OCI-LY1 (cell line): Measurements from ENCODE around the gene AKT2.
A peak's percentile ranks its signal among the peaks of the same experiment; 100 is the strongest.

ENCODE experiments used
- H2AFZ ChIP-seq: fragments of 200-600 bp; sonication (generic), shearing (Covaris generic); 2 replicates; pipeline ENCODE4 v1.6.0; 2014; ENCODE audit warnings: antibody characterized with exemption, mild to moderate bottlenecking, low read length
- H3F3A ChIP-seq: fragments of 200-600 bp; sonication (generic), shearing (Covaris generic); 2 replicates; pipeline ENCODE4 v1.6.0; 2014; ENCODE audit warnings: mild to moderate bottlenecking, antibody characterized with exemption, low read length, moderate library complexity; ENCODE audit not compliant: insufficient read depth
- H3K27ac ChIP-seq: fragments of 200-600 bp; sonication (generic); 2 replicates; pipeline ENCODE4 v1.5.1; 2014; ENCODE audit warnings: low read length, mixed run types, mild to moderate bottlenecking, low read depth; ENCODE audit not compliant: poor library complexity, severe bottlenecking
- H3K27me3 ChIP-seq: fragments of 200-600 bp; sonication (generic); 2 replicates; pipeline ENCODE4 v1.6.0; 2014; ENCODE audit warnings: antibody characterized with exemption, mild to moderate bottlenecking, low read length, moderate library complexity; ENCODE audit not compliant: insufficient read depth
- H3K36me3 ChIP-seq: fragments of 200-600 bp; sonication (generic); 2 replicates; pipeline ENCODE4 v1.6.1; 2014; ENCODE audit warnings: mild to moderate bottlenecking, antibody characterized with exemption, low read length, moderate library complexity, mixed read lengths; ENCODE audit not compliant: insufficient read depth
- H3K4me1 ChIP-seq: fragments of 200-600 bp; sonication (generic); 2 replicates; pipeline ENCODE4 v1.5.1; 2014; ENCODE audit warnings: mild to moderate bottlenecking, low read length, moderate library complexity; ENCODE audit not compliant: insufficient read depth, severe bottlenecking
- H3K4me2 ChIP-seq: fragments of 200-600 bp; sonication (generic), shearing (Covaris generic); 2 replicates; pipeline ENCODE4 v1.6.1; 2014; ENCODE audit warnings: low read length
- H3K4me3 ChIP-seq: fragments of 200-600 bp; sonication (generic); 2 replicates; pipeline ENCODE4 v1.5.1; 2014; ENCODE audit warnings: low read length, low read depth, mild to moderate bottlenecking, mixed read lengths; ENCODE audit not compliant: poor library complexity, severe bottlenecking
- H3K79me2 ChIP-seq: fragments of 200-600 bp; shearing (Covaris generic); 2 replicates; pipeline ENCODE4 v1.6.1; 2016; ENCODE audit warnings: mixed run types, low read length, mixed read lengths; ENCODE audit not compliant: insufficient read depth
- H3K9ac ChIP-seq: fragments of 200-600 bp; sonication (generic), shearing (Covaris generic); 2 replicates; pipeline ENCODE4 v1.6.1; 2014; ENCODE audit warnings: mild to moderate bottlenecking, low read length, mixed read lengths
- H3K9me2 ChIP-seq: fragments of 200-600 bp; sonication (generic), shearing (Covaris generic); 2 replicates; pipeline ENCODE4 v1.6.1; 2014; ENCODE audit warnings: low read depth, mild to moderate bottlenecking, low read length, mixed read lengths
- H3K9me3 ChIP-seq: fragments of 200-600 bp; shearing (Covaris generic); 2 replicates; pipeline ENCODE4 v1.6.1; 2014; ENCODE audit warnings: low read length, mixed read lengths
- H4K20me1 ChIP-seq: fragments of 200-600 bp; sonication (generic), shearing (Covaris generic); 2 replicates; pipeline ENCODE4 v1.6.0; 2016; ENCODE audit warnings: mild to moderate bottlenecking, low read length; ENCODE audit not compliant: insufficient read depth
- EZH2 ChIP-seq: fragments of 200-600 bp; sonication (generic), shearing (Covaris generic); IDR thresholded peaks from 2 replicates; pipeline ENCODE4 v1.8.0; 2017; ENCODE audit warnings: borderline replicate concordance, mixed run types, mild to moderate bottlenecking, antibody characterized with exemption, low read length, moderate library complexity, mixed read lengths
- TF ChIP-seq, protein P1 (sequence below): fragments of 200-600 bp; sonication (generic), shearing (Covaris generic); IDR thresholded peaks from 2 replicates; pipeline ENCODE4 v1.5.1; 2017; ENCODE audit warnings: mild to moderate bottlenecking, antibody characterized with exemption, low read length, moderate library complexity, mixed read lengths

The AKT2 gene

DNA sequence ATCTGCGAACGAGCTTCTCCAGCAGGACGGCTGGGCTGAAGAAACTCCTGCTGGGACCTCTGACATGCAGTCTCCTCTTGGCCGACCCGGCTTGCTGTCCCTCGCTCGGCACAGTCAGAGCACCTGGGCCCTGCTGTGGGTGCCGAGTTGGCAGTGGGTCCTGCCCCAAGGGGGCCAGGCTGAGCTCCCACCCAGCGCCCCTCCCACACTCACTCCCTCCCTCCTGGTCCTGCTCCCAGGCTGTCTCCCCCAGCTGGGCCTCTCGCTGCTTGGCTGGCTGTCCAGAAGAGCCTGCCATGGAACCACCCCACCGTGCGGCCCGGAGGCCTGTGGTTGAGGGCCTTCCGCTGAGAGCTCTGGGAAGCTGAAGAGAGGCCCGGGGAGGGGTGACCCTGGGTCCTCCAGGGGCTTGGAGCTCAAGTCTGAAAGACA is 6.0 kb downstream of the AKT2 start:
- peak overlapping the region; percentile 97 for H3K27ac ChIP-seq
- no peaks in the 10 kb centered on the region for H3K9me2 ChIP-seq
- H3K9me3 ChIP-seq: no peaks in the 10 kb centered on the region
- H3K9ac ChIP-seq: peak overlapping the region; percentile 56; the same call in 1 of the 2 replicates
- H3K27me3 ChIP-seq: no peaks in the 10 kb centered on the region
- H3K4me3 ChIP-seq: peak overlapping the region; percentile 56
- TF ChIP-seq, protein P1, sequence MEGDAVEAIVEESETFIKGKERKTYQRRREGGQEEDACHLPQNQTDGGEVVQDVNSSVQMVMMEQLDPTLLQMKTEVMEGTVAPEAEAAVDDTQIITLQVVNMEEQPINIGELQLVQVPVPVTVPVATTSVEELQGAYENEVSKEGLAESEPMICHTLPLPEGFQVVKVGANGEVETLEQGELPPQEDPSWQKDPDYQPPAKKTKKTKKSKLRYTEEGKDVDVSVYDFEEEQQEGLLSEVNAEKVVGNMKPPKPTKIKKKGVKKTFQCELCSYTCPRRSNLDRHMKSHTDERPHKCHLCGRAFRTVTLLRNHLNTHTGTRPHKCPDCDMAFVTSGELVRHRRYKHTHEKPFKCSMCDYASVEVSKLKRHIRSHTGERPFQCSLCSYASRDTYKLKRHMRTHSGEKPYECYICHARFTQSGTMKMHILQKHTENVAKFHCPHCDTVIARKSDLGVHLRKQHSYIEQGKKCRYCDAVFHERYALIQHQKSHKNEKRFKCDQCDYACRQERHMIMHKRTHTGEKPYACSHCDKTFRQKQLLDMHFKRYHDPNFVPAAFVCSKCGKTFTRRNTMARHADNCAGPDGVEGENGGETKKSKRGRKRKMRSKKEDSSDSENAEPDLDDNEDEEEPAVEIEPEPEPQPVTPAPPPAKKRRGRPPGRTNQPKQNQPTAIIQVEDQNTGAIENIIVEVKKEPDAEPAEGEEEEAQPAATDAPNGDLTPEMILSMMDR: no peak
- TF ChIP-seq EZH2: no peak
- H3K36me3 ChIP-seq: no peaks in the 10 kb centered on the region; the same call in 1 of the 2 replicates
- H3K79me2 ChIP-seq: peaks cover 84% of the 10 kb centered on the region
- peak overlapping the region; percentile 95 for H3K4me2 ChIP-seq
- peaks cover 94% of the 10 kb centered on the region for H3K4me1 ChIP-seq
- H2AFZ ChIP-seq: no peak overlapping the region
- H3F3A ChIP-seq: 0 out of 2 replicates have a peak, but pooled peaks cover 5% of the 10 kb centered on the region
- H4K20me1 ChIP-seq: no peaks in the 10 kb centered on the region

DNA sequence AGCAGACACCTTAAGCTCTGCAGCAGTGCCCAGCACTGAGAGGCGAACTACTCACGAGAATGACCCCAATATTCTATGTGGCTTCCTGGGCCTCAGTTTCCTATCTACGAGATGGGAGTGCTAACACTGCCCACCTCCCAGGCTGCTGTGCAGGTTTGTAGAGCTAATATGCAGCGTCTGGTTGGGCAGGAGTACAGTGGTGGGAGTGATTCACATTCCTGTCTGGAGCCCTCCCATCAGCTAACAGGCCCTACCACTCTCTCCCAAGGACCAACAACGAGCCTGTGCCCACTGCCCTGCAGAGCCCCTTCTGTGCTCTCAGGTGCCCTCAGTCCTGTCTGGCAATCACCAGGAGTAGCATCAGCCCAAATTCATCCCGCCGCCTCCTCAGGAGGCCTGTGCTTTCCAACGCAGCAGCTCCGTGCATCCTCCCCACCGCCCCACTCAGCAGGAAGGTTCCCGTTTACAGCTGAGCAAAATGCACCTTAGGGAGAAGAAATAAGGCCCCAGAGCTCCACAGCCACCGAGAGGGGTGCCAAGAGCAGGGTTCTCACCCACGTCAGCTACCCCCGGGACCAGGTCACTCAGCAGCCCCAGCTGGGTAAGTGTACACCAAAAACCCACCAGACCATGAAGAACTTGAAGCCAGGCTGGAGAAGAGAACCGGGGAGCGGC is 6.6 kb downstream of the AKT2 start:
- Histone ChIP-seq H3F3A (0 out of 2 replicates have a peak, but pooled peaks cover 5% of the 10 kb centered on the region), H3K4me3 (peak overlapping the region; percentile 56), H3K27ac (peak overlapping the region; percentile 97), H3K4me1 (peaks cover 89% of the 10 kb centered on the region), H3K4me2 (peak overlapping the region; percentile 95), H3K79me2 (peaks cover 84% of the 10 kb centered on the region), H3K9me3 (no peaks in the 10 kb centered on the region), H3K9ac (peak overlapping the region; percentile 56; the same call in 1 of the 2 replicates), H3K9me2 (no peaks in the 10 kb centered on the region), H2AFZ (no peak overlapping the region), H3K36me3 (no peaks in the 10 kb centered on the region; the same call in 1 of the 2 replicates), H3K27me3 (no peaks in the 10 kb centered on the region), H4K20me1 (no peaks in the 10 kb centered on the region)
- TF ChIP-seq EZH2: no peak
- TF ChIP-seq, protein P1: no peak

DNA sequence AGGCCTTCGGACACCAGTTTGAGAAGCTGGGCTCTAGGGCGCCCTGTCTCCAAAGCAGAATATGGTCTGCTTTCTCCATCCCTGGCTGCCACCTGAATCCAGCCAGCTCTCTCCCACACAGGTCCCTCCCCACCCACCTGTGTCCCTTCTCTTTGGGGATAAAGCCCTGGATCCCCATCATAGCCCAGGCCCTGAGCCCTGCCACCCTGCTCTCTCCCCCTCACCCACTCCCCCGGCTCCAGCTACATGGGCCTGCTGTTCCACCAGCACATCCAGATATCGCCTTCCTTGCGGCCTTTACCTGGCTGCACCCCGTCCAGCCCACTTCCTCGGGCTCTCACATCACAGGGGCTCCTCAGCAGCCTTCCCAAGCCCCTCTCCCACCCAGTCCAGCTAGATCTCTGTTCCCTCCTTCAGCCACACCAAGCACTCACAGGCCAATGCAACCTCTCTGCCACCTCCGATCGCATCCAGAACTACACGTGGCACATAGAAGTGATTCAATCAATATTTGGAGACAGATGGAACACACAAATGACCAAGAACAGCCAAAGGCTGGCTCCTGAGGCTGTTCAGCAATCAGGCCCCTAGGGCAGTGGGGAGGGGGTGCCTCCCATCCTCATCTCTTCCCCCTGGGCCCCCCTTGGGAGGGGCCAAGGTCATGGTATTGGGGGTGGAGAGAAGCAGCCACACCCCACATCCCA is 7.6 kb downstream of the AKT2 start:
- peaks cover 84% of the 10 kb centered on the region for H3K79me2 ChIP-seq
- no peak overlapping the region; the same call in 1 of the 2 replicates for H3K9ac ChIP-seq
- H3K4me1 ChIP-seq: peaks cover 79% of the 10 kb centered on the region

More for the DNA sequence above, 7.6 kb downstream of the AKT2 start:
- no peak for TF ChIP-seq EZH2
- TF ChIP-seq, protein P1: no peak
- peaks cover 5% of the 10 kb centered on the region; the same call in 1 of the 2 replicates for H3K36me3 ChIP-seq
- no peaks in the 10 kb centered on the region for H4K20me1 ChIP-seq
- H3K9me3 ChIP-seq: no peaks in the 10 kb centered on the region
- peak overlapping the region; percentile 97 for H3K27ac ChIP-seq
- H3K4me2 ChIP-seq: no peak overlapping the region
- H3F3A ChIP-seq: no peaks in the 10 kb centered on the region
- no peaks in the 10 kb centered on the region for H3K27me3 ChIP-seq
- H3K9me2 ChIP-seq: no peaks in the 10 kb centered on the region
- H3K4me3 ChIP-seq: no peak overlapping the region
- H2AFZ ChIP-seq: no peak overlapping the region
